NOMO-1 treated with DMSO at 0.1 percent for 48 hours (cell line): ENCODE measurements around the gene PPAN.

Source experiments
- DNase-seq: peaks from one replicate; lab custom pipeline; 2025; ENCODE audit not compliant: unreplicated experiment; lab: John Stamatoyannopoulos, UW

PPAN gene

DNA sequence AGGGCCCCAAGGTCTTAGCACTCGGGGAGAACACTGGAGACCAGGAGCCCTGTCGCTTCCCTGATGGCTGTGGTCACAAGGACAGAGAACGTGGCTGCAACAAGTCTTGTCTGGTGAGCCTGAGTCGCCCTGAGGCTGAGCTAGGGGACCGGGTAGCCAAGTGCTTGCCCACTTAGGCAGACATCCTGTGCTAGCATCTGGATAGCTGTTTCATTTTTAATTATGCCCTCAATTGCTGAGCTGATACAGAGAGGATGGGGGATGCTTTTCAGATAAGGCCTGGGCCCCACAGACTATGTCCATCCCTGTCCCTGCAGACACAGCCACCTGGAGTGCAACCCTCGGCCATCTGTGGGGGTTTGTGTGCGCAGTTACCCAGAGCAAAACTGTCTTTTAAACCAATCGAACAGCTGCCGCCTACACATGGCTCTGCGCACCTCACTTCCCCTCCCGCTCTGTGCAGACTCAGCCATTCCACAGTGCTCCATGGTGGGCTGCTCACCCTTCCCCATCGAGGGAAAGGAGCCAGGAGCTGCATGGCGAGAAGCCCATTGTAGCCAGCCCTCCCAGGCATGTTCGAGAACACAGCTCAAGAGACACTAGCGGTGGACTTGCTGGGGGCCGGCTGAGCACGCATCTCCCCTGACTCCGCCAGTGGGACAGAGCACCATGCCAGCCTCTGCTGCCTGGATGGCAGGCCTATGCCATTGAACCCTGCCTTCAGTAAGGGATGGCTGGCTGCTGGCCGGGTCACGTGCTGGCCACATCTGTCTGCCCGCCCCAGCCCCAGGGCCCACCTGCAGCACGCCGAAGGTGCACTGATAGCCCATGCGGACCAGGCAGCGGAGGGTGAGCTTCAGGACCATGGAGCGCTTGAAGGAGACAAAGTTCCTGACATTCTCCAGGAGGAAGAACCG, 33.0 kb downstream of the PPAN start:
- DNase-seq = no peak

- DNase-seq = no peak
Measured at GRCh38 chr19:10139952-10140351, 33.8 kb downstream of the PPAN start.

GRCh38 chr19:10141479-10141878, 35.3 kb downstream of the PPAN start:
- no peak for DNase-seq

- no peak for DNase-seq
Measured at GRCh38 chr19:10141973-10142372, 35.8 kb downstream of the PPAN start.

DNA sequence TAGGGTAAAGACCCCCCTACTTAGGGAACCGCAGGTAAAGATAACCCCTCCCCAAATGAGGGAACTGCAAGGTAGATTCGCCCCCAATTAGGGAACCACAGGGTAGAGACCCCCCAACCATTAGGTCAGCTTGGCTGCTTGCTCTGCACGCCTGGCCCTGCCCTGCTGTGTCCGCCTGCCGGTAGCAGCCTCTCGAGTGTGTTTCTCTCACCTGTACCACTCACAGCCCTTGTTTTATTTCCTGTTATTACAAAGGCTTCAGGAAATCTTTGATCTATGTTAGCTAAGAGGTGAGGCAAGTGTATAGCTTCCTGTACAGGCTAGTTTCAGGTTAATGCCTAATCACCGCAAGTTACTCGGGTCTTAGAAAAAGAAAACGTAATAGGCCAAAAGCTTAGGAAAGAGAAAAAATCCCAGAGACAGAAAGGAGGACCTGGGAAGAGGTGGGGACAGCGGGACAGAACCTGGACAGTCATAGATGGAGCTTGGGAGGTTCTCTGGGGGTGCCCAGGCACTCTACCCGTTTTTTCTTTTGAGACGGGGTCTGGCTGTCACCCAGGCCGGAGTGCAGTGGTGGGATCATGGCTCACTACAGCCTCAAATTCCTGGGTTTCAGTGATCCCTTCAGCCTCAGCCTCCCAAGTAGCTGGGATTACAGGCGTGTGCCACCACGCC, 36.7 kb downstream of the PPAN start:
- no peak for DNase-seq

DNA sequence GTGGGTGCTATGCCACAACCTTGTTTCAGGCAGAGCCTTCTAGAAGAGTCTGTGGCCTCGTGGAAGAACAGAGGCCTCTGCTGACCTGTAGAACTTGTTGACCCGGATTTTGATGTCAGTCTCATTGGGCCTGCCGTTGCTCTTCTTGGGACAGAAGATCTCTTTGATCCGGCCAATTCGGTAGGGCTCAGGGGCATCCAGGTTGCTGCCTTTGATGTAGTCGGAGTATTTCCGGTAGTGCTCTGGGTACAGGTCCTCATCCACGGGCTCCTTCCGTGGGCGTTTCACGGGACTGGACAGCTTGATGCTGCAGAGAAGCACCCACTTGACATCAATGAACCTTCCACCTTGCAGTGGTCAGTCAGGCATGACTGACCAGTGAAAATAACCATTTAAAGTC, 37.5 kb downstream of the PPAN start:
- no peak for DNase-seq

DNA sequence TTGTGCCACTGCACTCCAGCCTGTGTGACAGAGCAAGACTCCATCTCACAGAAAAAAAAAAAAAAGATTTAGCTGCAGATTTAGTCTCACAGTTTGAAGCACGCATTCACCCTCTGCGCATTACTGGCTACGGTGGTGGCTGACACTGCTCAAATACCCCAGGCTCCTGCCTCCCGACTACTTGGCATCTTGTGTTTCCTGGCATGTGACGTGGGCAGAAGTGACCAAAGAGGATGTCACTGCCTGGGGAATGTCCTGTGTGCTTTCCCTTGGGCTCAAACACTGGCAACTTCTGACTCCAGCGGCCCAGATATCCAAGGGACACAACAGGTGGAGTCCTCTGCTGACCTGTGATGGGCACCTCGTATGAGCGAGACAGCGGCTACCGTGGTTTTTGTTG, 38.2 kb downstream of the PPAN start:
- DNase-seq = no peak

GRCh38 chr19:10145031-10145430, 38.9 kb downstream of the PPAN start:
- no peak for DNase-seq

- no peak for DNase-seq
Measured at GRCh38 chr19:10146142-10146541, 40.0 kb downstream of the PPAN start.

DNA sequence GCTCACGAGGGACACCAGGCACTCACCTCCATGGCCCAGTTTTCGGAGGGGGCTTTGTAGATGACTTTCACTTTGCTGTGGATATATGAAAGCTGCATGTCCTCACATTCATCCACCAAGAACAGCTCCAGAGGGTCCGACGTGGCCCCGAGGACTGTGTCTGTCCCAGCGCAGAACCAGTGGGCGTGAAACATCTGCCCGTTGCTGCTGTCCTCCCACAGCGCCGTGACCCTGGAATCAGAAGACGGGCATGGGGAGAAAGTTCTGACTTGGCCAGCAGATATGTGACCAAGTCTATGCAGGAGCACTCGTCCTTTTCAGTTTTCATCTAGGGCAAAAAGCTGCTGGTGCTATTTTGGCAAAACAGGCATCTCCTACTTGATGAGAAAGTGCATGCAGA, 43.3 kb downstream of the PPAN start:
- no peak for DNase-seq

DNA sequence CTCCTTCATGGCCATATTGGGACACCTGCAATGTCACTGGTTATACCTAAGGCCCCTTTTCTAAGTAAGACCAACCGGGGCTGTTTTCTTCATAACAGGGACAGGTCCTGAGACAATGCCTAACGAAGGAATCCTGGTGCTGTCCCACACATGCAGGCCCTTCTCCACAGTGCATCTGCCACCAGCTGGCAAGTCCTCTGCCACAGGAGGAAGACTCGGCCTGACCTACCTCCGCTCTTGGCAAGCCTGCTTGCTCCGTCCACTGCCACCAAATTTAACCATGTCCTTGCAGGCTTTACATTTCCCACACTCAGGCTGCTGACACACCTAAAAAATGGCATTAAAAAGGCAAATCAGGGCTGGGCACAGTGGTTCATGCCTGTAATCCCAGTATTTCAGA, 45.4 kb downstream of the PPAN start:
- no peak for DNase-seq

DNA sequence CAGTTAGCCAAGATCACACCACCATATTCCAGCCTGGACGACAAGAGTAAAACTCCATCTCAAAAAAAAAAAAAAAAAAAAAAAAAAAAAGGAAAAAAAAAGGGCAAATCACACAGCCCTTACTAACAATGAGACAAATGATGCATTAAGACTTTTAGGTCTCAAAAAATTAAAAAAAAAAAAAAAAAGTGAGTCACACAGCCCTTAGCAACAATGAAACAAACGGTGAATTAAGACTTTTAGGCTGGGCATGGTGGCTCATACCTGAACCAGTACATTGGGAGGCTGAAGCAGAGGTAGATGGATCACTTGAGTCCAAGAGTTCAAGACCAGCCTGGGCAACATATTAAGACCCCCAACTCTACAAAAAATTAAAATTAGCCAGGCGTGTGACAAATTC, 45.9 kb downstream of the PPAN start:
- no peak for DNase-seq

DNA sequence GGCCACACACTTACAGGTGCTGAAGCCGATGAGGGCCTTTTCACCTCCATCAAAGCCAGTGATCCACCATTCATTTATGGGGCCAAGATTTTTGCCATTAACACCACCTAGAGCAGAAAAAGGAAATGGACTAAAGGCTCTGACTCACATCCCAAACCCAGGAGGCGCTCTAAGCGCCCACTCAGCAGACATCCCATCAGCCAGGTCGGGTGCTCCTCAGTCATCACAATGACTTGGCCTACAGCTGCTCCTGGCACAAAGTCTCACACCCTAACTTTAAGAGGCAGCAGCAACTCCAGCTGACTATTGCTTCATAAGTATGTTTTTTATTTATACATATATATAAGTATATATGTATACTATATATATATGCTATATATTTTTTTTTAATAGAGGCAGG, 49.7 kb downstream of the PPAN start:
- DNase-seq = no peak

DNA sequence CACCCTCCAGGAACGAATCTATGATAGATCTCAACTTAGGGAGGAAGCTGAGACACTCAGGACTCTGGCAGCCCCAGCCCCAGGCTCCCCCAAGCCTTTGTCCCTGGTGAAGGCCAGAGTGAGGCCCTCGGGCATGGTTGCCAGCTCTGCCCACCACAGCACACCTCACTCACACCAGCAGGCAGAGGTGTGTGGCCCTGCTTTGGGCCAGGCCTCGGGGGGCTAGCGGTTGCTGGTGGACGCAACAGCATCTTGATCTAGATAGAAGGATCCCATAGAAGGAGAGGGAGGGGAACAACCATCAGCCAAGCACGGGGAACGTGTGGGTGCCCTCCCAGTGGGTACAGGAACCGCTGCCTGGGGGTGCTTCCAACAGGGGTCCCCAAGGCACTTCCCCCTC, 51.9 kb downstream of the PPAN start:
- DNase-seq = no peak

- DNase-seq = no peak
Measured at GRCh38 chr19:10158485-10158884, 52.3 kb downstream of the PPAN start.

- DNase-seq = no peak
Measured at GRCh38 chr19:10159610-10160009, 53.4 kb downstream of the PPAN start.
